ENCODE data around the gene SDHC. TPM values are rescaled to one million over a fixed set of nuclear protein-coding genes. Genes with fewer than 3 reads are reported as not detected.
"Not testable (repeated sequence)": the region's sequence is repeated elsewhere in the genome, so short reads cannot be mapped to it uniquely, and the experiment has no call there.

SDHC gene
- total and polyA plus RNA-seq, 4 experiments from 2014 or later = 106 to 296 (median 146) TPM

DNA sequence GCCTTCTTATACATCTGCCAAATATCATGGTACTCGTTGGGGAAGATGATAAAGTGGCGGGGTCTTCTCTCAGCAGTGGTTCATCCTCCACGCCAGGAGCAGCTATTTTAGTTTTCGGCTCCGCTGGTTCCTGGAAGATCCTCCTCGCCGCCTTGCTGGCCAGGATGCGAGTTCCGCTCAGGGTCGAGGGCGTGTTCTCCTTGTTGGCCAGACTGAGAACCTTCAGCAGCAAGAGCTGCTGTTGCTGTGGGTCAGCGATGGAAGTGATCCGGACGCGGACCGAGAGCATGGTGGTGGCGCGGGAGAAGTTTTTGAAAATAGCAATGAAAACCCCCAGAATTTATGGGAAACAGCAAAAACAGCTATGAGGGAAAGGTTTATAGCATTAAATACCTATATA, 64.9 kb downstream of the SDHC start:
- ChIA-PET CTCF (ENCODE audit: partially characterized antibody) (interaction anchor here (15.8 kb wide), 1 partner anchor 154 kb away, joined by 245 read pairs; the partner anchor contains the start of genes APOA2 and TOMM40L), POLR2A (ENCODE audit: partially characterized antibody) (no interaction called here)
- H3K27me3 Mint-ChIP-seq = no peaks in the 10 kb centered on the region
- no peak for DNase-seq
- Histone ChIP-seq H3K4me3 (ENCODE audit: low read length in 2 of 2) (no peak overlapping the region), H3K9me3 (ENCODE audit: control insufficient read depth in 1 of 2, low read length in 2 of 2) (no peaks in the 10 kb centered on the region), H3K27ac (ENCODE audit: low read depth, low read length) (no peak overlapping the region), H3K36me3 (ENCODE audit: insufficient read depth, low read length) (no peaks in the 10 kb centered on the region), H3K27me3 (ENCODE audit: insufficient read depth, low read length) (no peaks in the 10 kb centered on the region), H3K4me1 (ENCODE audit: insufficient read depth, low read length) (no peaks in the 10 kb centered on the region)
- H3K36me3 Mint-ChIP-seq = no peaks in the 10 kb centered on the region
- peaks cover 0 to 2% (median under 1%) of the 10 kb centered on the region in 4 donors for H3K4me1 Mint-ChIP-seq
- intact Hi-C loops (cut with micrococcal nuclease) = no loop called here
- no peaks in the 10 kb centered on the region for H3K9me3 Mint-ChIP-seq
- no peak overlapping the region for H3K4me3 Mint-ChIP-seq
- H3K27ac Mint-ChIP-seq = no peak overlapping the region

DNA sequence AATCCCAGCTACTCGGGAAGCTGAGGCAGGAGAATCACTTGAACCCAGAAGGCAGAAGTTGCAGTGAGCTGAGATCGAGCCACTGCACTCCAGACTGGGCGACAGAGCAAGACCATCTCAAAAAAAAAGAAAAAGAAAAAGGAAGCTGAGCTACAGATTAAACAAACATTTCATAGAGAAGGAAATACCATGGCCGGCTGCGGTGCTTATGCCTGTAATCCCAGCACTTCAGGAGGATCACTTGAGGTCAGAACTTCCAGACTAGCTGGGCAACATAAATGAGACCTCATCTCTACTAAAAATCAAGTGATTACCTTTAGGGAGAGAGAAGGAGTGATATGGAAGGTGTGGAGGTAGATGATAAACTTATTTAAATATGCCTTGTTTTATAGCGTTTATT, 67.5 kb downstream of the SDHC start:
- Mint-ChIP-seq H3K4me1 (peaks cover 5 to 8% (median 7%) of the 10 kb centered on the region in 4 donors), H3K27ac (no peak overlapping the region), H3K9me3 (no peaks in the 10 kb centered on the region), H3K36me3 (no peaks in the 10 kb centered on the region), H3K4me3 (no peak overlapping the region), H3K27me3 (no peaks in the 10 kb centered on the region)
- Histone ChIP-seq H3K9me3 (ENCODE audit: control insufficient read depth in 1 of 2, low read length in 2 of 2) (no peaks in the 10 kb centered on the region), H3K4me1 (ENCODE audit: insufficient read depth, low read length) (peaks cover 10% of the 10 kb centered on the region), H3K27me3 (ENCODE audit: insufficient read depth, low read length) (no peaks in the 10 kb centered on the region), H3K27ac (ENCODE audit: low read depth, low read length) (no peak overlapping the region), H3K4me3 (ENCODE audit: low read length in 2 of 2) (no peak overlapping the region), H3K36me3 (ENCODE audit: insufficient read depth, low read length) (no peaks in the 10 kb centered on the region)
- no peak for DNase-seq
- intact Hi-C loops (cut with micrococcal nuclease) = loop anchor here (1.0 to 5.0 kb wide), 3 partner anchors 154 to 384 kb away; no protein-coding TSS in a partner anchor
- ChIA-PET CTCF (ENCODE audit: partially characterized antibody) (interaction anchor here (0.7 to 15.8 kb wide), 29 partner anchors 8 to 384 kb away, joined by 3 to 245 read pairs (median 5); partner anchors contain the start of genes ADAMTS4, APOA2, CFAP126 and FCER1G), POLR2A (ENCODE audit: partially characterized antibody) (interaction anchor here (0.7 to 1.3 kb wide), 4 partner anchors 11 to 215 kb away, joined by 3 to 7 read pairs (median 5); partner anchors contain the start of genes PPOX and TOMM40L)

DNA sequence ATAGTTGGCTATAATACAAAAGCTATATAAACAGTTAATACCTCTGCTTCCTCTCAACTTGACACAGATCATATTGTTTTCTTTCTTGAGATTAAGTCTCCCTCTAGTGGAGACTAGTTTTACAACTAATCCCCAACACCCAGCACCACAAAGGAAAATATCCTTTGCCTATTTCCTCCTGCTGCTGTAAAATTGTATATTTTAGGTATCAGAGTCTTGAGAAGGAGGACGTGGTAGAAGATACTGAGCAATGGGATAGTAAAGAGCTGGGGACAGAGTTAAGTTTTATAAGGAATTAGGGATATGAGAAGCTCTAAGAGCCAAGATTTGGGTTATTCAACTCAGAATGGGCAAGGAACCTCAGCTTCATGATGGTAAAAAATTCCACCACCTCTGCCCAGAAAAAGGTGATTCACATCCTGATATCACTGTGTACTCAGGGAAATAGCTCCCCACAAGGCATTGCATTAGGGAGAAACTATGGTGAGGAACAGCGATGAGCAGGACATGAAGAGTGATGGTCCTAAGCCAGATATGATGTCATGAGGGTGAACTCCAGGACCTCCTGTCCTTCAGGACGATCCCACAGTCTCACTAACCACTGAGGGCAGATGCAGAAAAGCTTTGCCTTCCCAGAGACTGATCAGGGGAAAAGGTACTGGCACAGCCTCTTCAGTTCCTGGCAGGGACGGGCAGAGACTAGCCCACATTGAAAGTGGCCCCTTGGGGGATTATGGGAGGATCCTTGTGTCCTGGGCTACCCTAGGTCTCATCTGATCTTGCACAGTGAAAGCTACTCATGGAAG, 68.2 kb downstream of the SDHC start:
- H3K4me1 Mint-ChIP-seq = peaks cover 7 to 14% (median 13%) of the 10 kb centered on the region in 4 donors
- intact Hi-C loops (cut with micrococcal nuclease) = loop anchor here (1.0 to 5.0 kb wide), 3 partner anchors 155 to 385 kb away; no protein-coding TSS in a partner anchor

DNA sequence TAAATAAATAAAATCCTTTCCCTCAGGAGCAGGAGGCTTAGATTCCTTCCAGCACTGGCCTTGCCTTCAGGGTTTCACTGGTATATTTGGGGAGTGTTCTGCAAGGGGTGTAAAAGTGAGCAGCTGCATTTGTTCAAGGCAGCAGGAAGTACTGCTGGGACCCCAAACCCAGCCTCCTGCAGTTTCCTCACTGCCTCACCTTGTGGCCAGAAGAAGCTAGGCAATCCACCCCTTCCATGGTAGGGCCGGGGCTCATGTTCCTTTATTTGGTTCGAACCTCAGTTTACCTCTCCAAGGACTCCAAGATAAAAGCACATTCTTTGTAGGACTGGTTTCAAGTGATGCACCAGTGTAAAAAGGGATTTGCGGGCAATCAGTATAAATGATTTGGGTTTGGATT, 74.5 kb downstream of the SDHC start:
- Mint-ChIP-seq H3K4me3 (peak overlapping the region in 7 of 8 donors; percentile 27 to 95 (median 93)), H3K27me3 (no peaks in the 10 kb centered on the region), H3K4me1 (peaks cover 12 to 48% (median 33%) of the 10 kb centered on the region in 4 donors), H3K36me3 (peaks cover 0 to 4% of the 10 kb centered on the region in 2 donors), H3K9me3 (no peaks in the 10 kb centered on the region), H3K27ac (peak overlapping the region; percentile 65 to 99 (median 97))
- ChIA-PET CTCF (ENCODE audit: partially characterized antibody) (interaction anchor here (0.7 to 15.8 kb wide), 2 partner anchors 164 to 208 kb away, joined by 3 to 245 read pairs; partner anchors contain the start of genes APOA2 and TOMM40L), POLR2A (ENCODE audit: partially characterized antibody) (interaction anchor here (1.5 to 3.4 kb wide), 5 partner anchors 11 to 235 kb away, joined by 4 to 27 read pairs (median 12); partner anchors contain the start of genes NDUFS2, SDHC, TOMM40L and UFC1)
- Histone ChIP-seq H3K9me3 (ENCODE audit: control insufficient read depth in 1 of 2, low read length in 2 of 2) (no peaks in the 10 kb centered on the region), H3K4me3 (ENCODE audit: low read length in 2 of 2) (no peak overlapping the region), H3K27me3 (ENCODE audit: insufficient read depth, low read length) (no peaks in the 10 kb centered on the region), H3K27ac (ENCODE audit: low read depth, low read length) (no peak overlapping the region), H3K4me1 (ENCODE audit: insufficient read depth, low read length) (peaks cover 29% of the 10 kb centered on the region), H3K36me3 (ENCODE audit: insufficient read depth, low read length) (no peaks in the 10 kb centered on the region)
- intact Hi-C loops (cut with micrococcal nuclease) = no loop called here
- DNase-seq = no peak

More for the DNA sequence above, 68.2 kb downstream of the SDHC start:
- no peaks in the 10 kb centered on the region for H3K9me3 ChIP-seq (ENCODE audit: control insufficient read depth in 1 of 2, low read length in 2 of 2)
- CTCF ChIA-PET (ENCODE audit: partially characterized antibody) = interaction anchor here (0.7 to 15.8 kb wide), 34 partner anchors 8 to 385 kb away, joined by 3 to 245 read pairs (median 4); partner anchors contain the start of genes ADAMTS4, APOA2, CFAP126 and FCER1G
- H3K4me3 ChIP-seq (ENCODE audit: low read length in 2 of 2) = no peak overlapping the region
- H3K9me3 Mint-ChIP-seq = no peaks in the 10 kb centered on the region
- H3K36me3 ChIP-seq (ENCODE audit: insufficient read depth, low read length) = no peaks in the 10 kb centered on the region
- no peaks in the 10 kb centered on the region for H3K27me3 ChIP-seq (ENCODE audit: insufficient read depth, low read length)
- peak overlapping the region in 3 of 7 donors; percentile 3 to 76 (median 7) for H3K27ac Mint-ChIP-seq
- H3K4me1 ChIP-seq (ENCODE audit: insufficient read depth, low read length) = peaks cover 17% of the 10 kb centered on the region
- H3K4me3 Mint-ChIP-seq = no peak overlapping the region
- no peaks in the 10 kb centered on the region for H3K27me3 Mint-ChIP-seq
- no peak overlapping the region for H3K27ac ChIP-seq (ENCODE audit: low read depth, low read length)
- H3K36me3 Mint-ChIP-seq = no peaks in the 10 kb centered on the region
- peak in 4 of 5 donors; percentile 48 to 61 (median 56) for DNase-seq
- POLR2A ChIA-PET (ENCODE audit: partially characterized antibody) = interaction anchor here (0.7 to 1.3 kb wide), 5 partner anchors 12 to 216 kb away, joined by 3 to 7 read pairs (median 5); partner anchors contain the start of genes NDUFS2, PPOX and TOMM40L

DNA sequence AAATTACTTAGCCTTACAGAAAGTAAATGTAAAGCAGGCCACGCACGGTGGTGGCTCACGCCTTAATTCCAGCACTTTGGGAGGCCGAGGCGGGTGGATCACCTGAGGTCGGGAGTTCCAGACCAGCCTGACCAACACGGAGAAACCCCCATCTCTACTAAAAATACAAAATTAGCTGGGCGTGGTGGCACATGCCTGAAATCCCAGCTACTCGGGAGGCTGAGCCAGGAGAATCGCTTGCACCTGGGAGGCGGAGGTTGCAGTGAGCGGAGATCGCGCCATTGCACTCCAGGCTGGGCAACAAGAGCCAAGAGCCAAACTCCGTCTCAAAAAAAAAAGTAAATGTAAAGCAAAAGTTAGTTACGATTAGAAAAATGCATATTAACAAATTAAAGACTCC, 75.0 kb downstream of the SDHC start:
- ChIA-PET CTCF (ENCODE audit: partially characterized antibody) (interaction anchor here (0.7 to 15.8 kb wide), 4 partner anchors 7 to 208 kb away, joined by 3 to 245 read pairs (median 10); partner anchors contain the start of genes APOA2 and TOMM40L), POLR2A (ENCODE audit: partially characterized antibody) (interaction anchor here (0.6 to 3.4 kb wide), 15 partner anchors 11 to 1125 kb away, joined by 3 to 27 read pairs (median 4); partner anchors contain the start of genes NDUFS2, PPOX, SDHC and TOMM40L)
- intact Hi-C loops (cut with micrococcal nuclease); H3K36me3 ChIP-seq (ENCODE audit: insufficient read depth, low read length); H3K27me3 Mint-ChIP-seq; H3K27me3 ChIP-seq (ENCODE audit: insufficient read depth, low read length); H3K36me3 Mint-ChIP-seq; H3K9me3 Mint-ChIP-seq; H3K9me3 ChIP-seq (ENCODE audit: control insufficient read depth in 1 of 2, low read length in 2 of 2); DNase-seq: not testable (repeated sequence)
- peak overlapping the region; percentile 84 to 95 (median 94) for H3K4me3 Mint-ChIP-seq
- Histone ChIP-seq H3K4me1 (ENCODE audit: insufficient read depth, low read length) (peaks cover 29% of the 10 kb centered on the region), H3K27ac (ENCODE audit: low read depth, low read length) (peak overlapping the region; percentile 84), H3K4me3 (ENCODE audit: low read length in 2 of 2) (peak overlapping the region in 1 of 2 donors; percentile 86)
- H3K4me1 Mint-ChIP-seq = peaks cover 12 to 48% (median 33%) of the 10 kb centered on the region in 4 donors
- H3K27ac Mint-ChIP-seq = peak overlapping the region; percentile 94 to 99 (median 97)

DNA sequence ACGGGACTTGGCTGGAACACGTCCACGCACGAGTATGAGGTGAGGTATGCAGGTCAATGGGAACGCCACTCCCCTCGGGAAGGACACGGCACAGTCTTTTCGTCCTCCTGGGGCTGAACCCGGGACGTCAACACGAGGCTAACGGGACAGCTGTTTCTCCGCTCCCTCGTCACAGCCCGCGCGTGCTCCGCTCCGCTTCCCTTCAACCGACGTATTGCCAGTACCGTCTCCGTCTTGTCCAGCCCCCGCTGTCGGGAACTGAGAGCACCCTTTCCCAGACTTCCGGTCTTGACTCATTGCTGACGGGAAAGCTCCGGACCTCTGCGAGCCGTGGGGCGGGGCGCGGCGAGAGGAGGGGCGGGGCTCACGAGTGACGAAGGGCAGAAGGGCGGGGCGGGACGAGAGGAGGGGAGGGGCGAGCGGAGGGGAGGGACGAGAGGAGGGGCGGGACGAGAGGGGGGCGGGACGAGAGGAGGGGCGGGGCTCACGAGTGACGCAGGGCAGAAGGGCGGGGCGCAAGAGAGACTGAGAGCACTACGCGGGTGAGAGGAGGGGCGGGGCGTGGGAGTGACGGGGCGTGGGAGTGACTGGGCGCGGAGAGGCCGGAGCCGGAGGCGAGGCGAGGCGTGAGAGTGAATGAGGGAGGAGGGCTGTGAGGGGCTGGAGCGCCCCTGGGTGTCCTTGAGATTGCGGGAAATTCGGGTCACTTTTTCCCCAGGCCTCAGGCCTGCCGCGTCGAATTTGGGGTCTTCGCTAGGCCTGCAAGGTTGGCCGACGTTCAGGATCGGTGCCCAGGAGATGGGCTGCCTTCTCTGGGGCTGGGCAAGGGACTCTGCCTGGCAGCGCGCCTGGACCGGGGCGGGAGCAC, 75.7 kb downstream of the SDHC start:
- Mint-ChIP-seq H3K9me3 (no peaks in the 10 kb centered on the region), H3K27me3 (no peaks in the 10 kb centered on the region), H3K4me3 (peak overlapping the region; percentile 84 to 95 (median 94)), H3K27ac (peak overlapping the region; percentile 94 to 99 (median 97)), H3K36me3 (peaks cover 0 to 4% of the 10 kb centered on the region in 2 donors), H3K4me1 (peaks cover 12 to 48% (median 33%) of the 10 kb centered on the region in 4 donors)
- Histone ChIP-seq H3K9me3 (ENCODE audit: control insufficient read depth in 1 of 2, low read length in 2 of 2) (no peaks in the 10 kb centered on the region), H3K4me3 (ENCODE audit: low read length in 2 of 2) (peak overlapping the region; percentile 79 to 86), H3K27ac (ENCODE audit: low read depth, low read length) (peak overlapping the region; percentile 87), H3K36me3 (ENCODE audit: insufficient read depth, low read length) (no peaks in the 10 kb centered on the region), H3K4me1 (ENCODE audit: insufficient read depth, low read length) (peaks cover 29% of the 10 kb centered on the region), H3K27me3 (ENCODE audit: insufficient read depth, low read length) (no peaks in the 10 kb centered on the region)
- intact Hi-C loops (cut with micrococcal nuclease) = loop anchor here (1.0 to 10.0 kb wide), 5 partner anchors 9 to 1291 kb away; partner anchors contain the start of genes ATF6, HSPA6 and IGSF8
- DNase-seq = peak; percentile 91 to 96 (median 92)
- ChIA-PET CTCF (ENCODE audit: partially characterized antibody) (interaction anchor here (1.9 to 15.8 kb wide), 3 partner anchors 8 to 165 kb away, joined by 6 to 245 read pairs (median 14); partner anchors contain the start of genes APOA2 and TOMM40L), POLR2A (ENCODE audit: partially characterized antibody) (interaction anchor here (0.6 to 3.4 kb wide), 16 partner anchors 10 to 1125 kb away, joined by 3 to 27 read pairs (median 4); partner anchors contain the start of genes NDUFS2, PPOX, SDHC and TOMM40L)

Measured in CD4-positive, alpha-beta memory T cell (primary cell).